WERI-Rb-1 (cell line): ENCODE measurements around the gene TRAT1.

Experiments
- DNase-seq: peaks from one replicate; pipeline ENCODE4 v3.0.0-alpha.2; 2020
- H3K27ac ChIP-seq: fragments of 250-450 bp; sonication (Bioruptor Pico); 2 replicates; pipeline ENCODE4 v1.5.1; 2020; ENCODE audit warnings: mild to moderate bottlenecking, moderate library complexity
- H3K27me3 ChIP-seq: fragments of 250-450 bp; sonication (Bioruptor Pico); 2 replicates; pipeline ENCODE4 v1.5.1; 2021; ENCODE audit warnings: mild to moderate bottlenecking, low read depth, moderate library complexity; ENCODE audit not compliant: insufficient read depth, severe bottlenecking
- H3K36me3 ChIP-seq: fragments of 250-450 bp; sonication (Bioruptor Pico); 2 replicates; pipeline ENCODE4 v1.5.1; 2020; ENCODE audit warnings: mild to moderate bottlenecking, moderate library complexity
- H3K4me3 ChIP-seq: 2 replicates; pipeline ENCODE4 v1.5.1; 2011; ENCODE audit warnings: low read depth, mild to moderate bottlenecking, control low read depth, low read length
- H3K9me3 ChIP-seq: fragments of 250-450 bp; sonication (Bioruptor Pico); 2 replicates; pipeline ENCODE4 v1.5.1; 2021; ENCODE audit warnings: mild to moderate bottlenecking, moderate library complexity; ENCODE audit not compliant: severe bottlenecking
- TF ChIP-seq, protein P1 (sequence below): IDR thresholded peaks from 2 replicates; pipeline ENCODE4 v1.5.1; 2011; ENCODE audit warnings: low read depth, mild to moderate bottlenecking, control low read depth, inconsistent platforms, low read length

Gene TRAT1

DNA sequence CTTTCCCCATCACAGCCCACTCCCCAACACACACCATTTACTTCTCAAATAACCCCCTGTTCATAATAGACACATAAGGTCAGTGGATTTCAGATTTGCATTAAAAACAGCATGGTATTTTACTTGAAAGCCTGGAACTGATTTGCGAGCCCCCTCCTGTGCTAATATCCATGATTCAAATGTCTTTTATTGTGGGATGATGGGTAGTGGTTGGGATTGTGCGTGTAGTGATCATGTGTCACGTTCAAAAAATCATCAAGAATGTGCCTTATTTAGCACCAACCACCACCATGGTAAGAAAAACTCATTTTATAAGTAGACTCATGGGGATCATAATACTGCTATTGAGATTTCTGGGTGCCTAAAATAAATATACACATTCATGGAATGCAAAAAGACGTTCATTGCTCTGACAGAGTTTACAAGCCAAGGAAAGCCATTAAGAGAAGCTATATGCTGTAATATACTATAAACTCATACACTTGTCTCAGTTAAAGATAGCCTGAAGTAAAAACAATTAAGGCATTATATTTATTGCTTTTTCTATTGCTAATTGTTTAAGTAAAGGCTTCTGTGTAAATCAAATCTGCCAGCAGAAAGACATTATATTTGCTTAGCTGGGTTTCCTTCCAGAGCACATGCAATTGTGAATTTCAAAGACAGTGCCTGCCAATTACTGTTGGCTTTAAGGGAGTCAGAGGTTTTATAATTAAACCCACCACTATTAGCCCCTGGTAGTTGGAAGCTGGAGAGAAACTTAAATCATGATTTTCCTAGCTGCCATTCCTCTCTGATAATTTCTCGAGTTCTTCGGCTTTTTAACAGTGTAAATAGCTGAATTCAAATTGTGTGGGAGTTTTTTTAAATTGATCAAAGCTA is 4.0 kb downstream of the TRAT1 start:
- Histone ChIP-seq H3K36me3 (no peaks in the 10 kb centered on the region), H3K9me3 (no peaks in the 10 kb centered on the region), H3K27ac (no peak overlapping the region), H3K27me3 (no peaks in the 10 kb centered on the region), H3K4me3 (no peak overlapping the region)
- TF ChIP-seq, protein P1, sequence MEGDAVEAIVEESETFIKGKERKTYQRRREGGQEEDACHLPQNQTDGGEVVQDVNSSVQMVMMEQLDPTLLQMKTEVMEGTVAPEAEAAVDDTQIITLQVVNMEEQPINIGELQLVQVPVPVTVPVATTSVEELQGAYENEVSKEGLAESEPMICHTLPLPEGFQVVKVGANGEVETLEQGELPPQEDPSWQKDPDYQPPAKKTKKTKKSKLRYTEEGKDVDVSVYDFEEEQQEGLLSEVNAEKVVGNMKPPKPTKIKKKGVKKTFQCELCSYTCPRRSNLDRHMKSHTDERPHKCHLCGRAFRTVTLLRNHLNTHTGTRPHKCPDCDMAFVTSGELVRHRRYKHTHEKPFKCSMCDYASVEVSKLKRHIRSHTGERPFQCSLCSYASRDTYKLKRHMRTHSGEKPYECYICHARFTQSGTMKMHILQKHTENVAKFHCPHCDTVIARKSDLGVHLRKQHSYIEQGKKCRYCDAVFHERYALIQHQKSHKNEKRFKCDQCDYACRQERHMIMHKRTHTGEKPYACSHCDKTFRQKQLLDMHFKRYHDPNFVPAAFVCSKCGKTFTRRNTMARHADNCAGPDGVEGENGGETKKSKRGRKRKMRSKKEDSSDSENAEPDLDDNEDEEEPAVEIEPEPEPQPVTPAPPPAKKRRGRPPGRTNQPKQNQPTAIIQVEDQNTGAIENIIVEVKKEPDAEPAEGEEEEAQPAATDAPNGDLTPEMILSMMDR = no peak
- DNase-seq = no peak

DNA sequence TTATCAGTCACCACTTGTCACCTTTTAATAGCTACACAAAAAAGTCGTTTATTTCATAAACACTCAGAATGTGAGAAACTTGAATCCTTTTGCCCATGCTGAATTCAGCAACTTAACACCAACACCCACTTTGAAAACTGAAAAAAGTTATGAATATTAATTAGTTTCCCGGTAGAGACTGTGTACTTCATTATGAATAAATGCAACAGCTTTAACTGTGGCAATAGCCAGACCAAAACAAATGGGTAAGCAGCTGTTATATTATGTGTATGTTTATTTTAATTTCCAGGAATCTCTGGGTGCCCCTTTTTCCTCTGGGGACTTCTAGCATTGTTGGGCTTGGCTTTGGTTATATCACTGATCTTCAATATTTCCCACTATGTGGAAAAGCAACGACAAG is 7.8 kb downstream of the TRAT1 start:
- Histone ChIP-seq H3K27me3 (no peaks in the 10 kb centered on the region), H3K4me3 (no peak overlapping the region), H3K9me3 (no peaks in the 10 kb centered on the region), H3K27ac (no peak overlapping the region), H3K36me3 (no peaks in the 10 kb centered on the region)
- TF ChIP-seq, protein P1 = no peak
- DNase-seq = no peak

DNA sequence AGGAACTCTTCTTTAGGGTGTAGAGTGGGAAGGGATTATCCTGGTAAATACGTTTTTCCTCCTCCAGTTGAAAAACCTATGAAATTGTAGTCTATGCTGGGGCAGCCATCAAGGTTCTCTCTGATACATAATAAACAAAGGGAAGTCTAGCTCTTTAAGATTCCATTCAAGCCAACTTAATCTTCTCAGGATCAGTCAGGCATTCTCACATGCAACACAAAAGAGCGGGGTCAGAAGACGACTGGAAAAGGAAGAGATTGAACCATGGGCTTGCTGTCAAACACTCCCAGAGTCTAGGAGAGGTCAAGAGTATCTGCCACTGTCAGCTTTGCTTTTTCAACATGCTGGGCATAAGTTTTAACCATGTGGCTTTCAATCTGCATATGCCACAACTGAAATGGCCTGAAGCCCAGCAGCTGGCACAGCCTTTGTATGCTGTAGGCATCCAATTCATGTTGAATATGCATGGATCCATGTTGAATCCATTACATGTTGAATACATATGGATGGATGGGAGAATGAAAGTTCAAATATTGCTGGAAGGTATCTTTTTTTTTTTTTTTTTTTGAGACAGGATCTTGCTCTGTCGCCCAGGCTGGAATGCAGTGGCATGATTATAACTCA is 8.5 kb downstream of the TRAT1 start:
- no peaks in the 10 kb centered on the region for H3K9me3 ChIP-seq
- H3K27ac ChIP-seq = no peak overlapping the region
- DNase-seq = no peak
- no peaks in the 10 kb centered on the region for H3K27me3 ChIP-seq
- TF ChIP-seq, protein P1 = no peak
- no peaks in the 10 kb centered on the region for H3K36me3 ChIP-seq
- H3K4me3 ChIP-seq = no peak overlapping the region

DNA sequence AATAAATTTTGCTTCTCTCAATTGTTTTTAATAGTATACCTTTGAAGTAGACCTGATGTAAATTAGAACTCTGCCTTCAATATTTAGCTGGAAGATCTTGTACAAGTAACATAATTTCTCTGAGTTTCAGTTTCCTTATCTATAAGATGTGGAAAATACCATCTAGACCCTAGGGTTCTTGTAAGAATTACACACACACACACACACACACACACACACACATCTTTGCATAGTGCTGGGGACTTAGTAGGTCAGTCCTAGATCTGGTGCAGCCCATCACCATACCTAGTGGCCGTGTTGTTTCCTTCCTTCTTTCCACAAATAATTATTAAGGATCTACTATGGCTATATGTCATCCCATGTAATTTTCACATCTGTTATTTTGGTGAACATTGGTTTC is 11.0 kb downstream of the TRAT1 start:
- TF ChIP-seq, protein P1 = no peak
- DNase-seq = no peak
- H3K4me3 ChIP-seq = no peak overlapping the region
- H3K36me3 ChIP-seq = no peaks in the 10 kb centered on the region
- H3K27me3 ChIP-seq = no peaks in the 10 kb centered on the region
- no peak overlapping the region for H3K27ac ChIP-seq
- no peaks in the 10 kb centered on the region for H3K9me3 ChIP-seq

DNA sequence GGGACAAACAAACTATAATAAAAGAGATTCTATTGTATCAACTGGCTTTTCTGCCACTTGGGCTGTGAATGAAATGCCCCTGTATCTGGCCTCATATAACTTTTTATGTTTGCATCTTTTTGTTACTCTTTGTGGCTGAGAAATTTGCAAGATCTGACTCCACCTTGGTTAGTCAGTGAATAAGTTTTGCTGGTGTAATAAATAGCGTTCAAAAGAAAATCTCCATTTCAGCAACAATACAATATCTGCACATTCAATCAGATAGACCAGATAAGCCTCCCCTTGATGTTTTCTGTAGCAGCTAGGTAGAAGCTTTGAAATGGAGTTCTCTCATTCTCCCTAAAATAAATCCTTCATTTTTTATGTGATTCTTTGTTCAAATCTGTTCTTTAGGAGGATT is 12.0 kb downstream of the TRAT1 start:
- no peak overlapping the region for H3K4me3 ChIP-seq
- no peaks in the 10 kb centered on the region for H3K36me3 ChIP-seq
- H3K9me3 ChIP-seq = no peaks in the 10 kb centered on the region
- TF ChIP-seq, protein P1 = no peak
- DNase-seq = no peak
- no peaks in the 10 kb centered on the region for H3K27me3 ChIP-seq
- no peak overlapping the region for H3K27ac ChIP-seq
